Left forelimb (tissue), 1 donor: Measurements from ENCODE around the gene SLK.

Experiments used
- DNase-seq: peaks from one replicate; pipeline ENCODE4 v3.0.0-alpha.2; 2018; ENCODE audit warnings: low spot score

SLK gene

GRCh38 chr10:104053201-104053600, 86.3 kb downstream of the SLK start:
- no peak for DNase-seq

- no peak for DNase-seq
These were observed 87.5 kb downstream of the SLK start for GRCh38 chr10:104054430-104054829.

- no peak for DNase-seq
These were observed 89.8 kb downstream of the SLK start for GRCh38 chr10:104056619-104057273.

GRCh38 chr10:104057717-104058116, 90.8 kb downstream of the SLK start:
- no peak for DNase-seq

- no peak for DNase-seq
These were observed 92.4 kb downstream of the SLK start for GRCh38 chr10:104059364-104059763.

- peak; percentile 15 for DNase-seq
These were observed 94.3 kb downstream of the SLK start for GRCh38 chr10:104061196-104061595.

- peak; percentile 28 for DNase-seq
These were observed 98.8 kb downstream of the SLK start for GRCh38 chr10:104065748-104066147.

GRCh38 chr10:104066945-104067344, 100.0 kb downstream of the SLK start:
- peak; percentile 14 for DNase-seq

GRCh38 chr10:104067525-104067924, 100.6 kb downstream of the SLK start:
- DNase-seq: peak; percentile 30

- DNase-seq: no peak
These were observed 102.7 kb downstream of the SLK start for GRCh38 chr10:104069613-104070012.

- no peak for DNase-seq
These were observed 105.8 kb downstream of the SLK start for GRCh38 chr10:104072786-104073185.

GRCh38 chr10:104074505-104074904, 107.6 kb downstream of the SLK start:
- no peak for DNase-seq

- no peak for DNase-seq
These were observed 109.8 kb downstream of the SLK start for GRCh38 chr10:104076743-104077160.

- DNase-seq: no peak
These were observed 110.3 kb downstream of the SLK start for GRCh38 chr10:104077247-104077646.

- no peak for DNase-seq
These were observed 110.8 kb downstream of the SLK start for GRCh38 chr10:104077663-104078151.
